HG03064 (cell line): ENCODE measurements around the gene CSMD2.

Experiments used
- ATAC-seq: cut with Tn5 transposase; IDR thresholded peaks from one replicate; pipeline ENCODE4 v1.9.1; 2021; ENCODE audit warnings: low read depth; ENCODE audit not compliant: unreplicated experiment

The CSMD2 gene

DNA sequence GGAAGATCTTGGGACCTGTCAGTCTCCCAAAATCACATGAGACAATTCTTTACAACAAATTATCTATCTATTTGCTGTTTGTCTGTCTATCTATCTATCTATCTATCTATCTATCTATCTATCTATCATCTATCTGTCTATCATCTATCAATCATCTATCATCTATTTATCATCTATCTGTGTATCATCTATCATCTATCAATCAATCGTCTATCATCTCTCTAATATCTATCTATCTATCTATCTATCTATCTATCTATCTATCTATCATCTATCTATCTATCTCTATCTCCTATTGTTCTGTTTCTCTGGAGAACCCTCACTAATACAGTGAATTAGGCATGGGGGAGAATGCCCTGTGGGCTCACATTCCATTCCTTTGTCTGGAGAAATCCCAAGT lies 374.5 kb downstream of the CSMD2 start:
- ATAC-seq, result no peak

DNA sequence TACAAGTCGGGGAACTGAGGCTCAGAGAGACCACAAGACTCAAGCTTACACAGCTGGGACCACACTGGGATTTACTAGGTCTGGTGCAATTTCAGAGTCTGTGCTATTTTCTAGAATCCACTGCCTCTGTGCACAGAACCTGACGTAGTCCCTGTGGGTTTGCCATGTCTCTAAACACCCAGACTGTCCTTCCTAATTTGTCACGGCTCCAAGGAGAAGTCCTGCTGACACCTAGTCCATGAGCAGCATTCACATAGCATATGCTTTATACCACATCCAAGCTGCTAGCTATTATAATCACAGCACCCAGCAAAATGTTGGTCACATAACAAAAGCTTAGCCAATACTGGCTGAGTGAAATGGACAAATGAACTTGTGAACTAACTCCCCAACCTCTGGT lies 380.2 kb downstream of the CSMD2 start:
- no peak for ATAC-seq

DNA sequence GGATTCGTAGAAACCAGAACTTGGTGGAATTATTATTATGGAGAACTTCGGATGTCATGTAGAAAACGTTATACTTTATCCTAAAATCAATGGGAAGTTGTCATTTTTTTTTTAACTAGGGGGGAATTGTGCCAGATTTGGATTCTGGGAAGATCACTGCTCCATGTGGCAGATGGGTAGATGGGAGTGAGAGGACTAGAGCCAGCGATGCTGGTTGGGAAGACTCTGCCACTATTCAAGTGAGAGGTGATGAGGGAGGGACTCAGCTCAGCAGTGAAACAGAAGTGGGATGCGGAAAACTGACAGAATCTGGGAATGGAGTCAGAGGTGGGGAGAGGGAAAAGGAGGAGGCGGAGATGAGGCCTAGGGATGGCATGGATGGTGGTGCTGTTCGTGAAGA lies 382.3 kb downstream of the CSMD2 start:
- no peak for ATAC-seq

DNA sequence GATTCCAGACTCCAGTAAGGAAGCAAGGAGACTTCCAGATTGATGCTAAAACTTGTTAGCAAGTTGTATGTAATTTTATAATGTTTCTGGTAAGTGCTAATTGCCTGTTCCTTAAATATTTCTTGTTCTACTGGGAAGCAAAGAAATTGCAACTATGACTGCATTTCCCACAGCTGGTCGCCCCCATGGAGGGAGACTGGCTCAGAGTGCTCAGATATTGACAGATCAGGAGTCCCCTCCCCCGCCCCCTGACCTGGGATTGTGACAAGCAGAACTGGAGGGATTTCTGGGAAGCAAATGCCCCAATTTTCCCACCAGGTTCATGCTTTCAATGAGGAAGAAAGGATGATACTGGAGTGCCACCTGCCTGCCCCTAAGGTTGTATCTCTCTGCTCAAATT lies 383.4 kb downstream of the CSMD2 start:
- ATAC-seq, result no peak

DNA sequence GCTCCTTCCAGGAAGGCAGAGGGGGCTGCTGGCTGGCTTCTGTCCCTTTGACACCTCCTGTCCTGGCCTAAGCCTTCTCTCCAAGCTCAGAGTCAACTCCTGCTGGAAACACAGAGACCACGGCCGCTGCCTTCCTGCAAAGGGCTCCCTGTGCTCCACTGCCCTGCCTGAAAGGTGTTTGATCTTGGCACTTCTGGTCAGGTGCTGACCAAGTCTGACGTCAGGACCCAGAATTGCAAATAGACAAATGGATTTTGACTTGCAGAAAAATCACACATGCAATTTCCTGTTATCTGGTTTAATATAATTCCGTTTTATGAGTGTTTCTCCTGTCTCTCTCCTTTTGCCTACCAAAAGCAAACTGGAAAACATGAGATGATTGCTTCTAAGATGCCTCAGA lies 387.7 kb downstream of the CSMD2 start:
- ATAC-seq, result no peak

DNA sequence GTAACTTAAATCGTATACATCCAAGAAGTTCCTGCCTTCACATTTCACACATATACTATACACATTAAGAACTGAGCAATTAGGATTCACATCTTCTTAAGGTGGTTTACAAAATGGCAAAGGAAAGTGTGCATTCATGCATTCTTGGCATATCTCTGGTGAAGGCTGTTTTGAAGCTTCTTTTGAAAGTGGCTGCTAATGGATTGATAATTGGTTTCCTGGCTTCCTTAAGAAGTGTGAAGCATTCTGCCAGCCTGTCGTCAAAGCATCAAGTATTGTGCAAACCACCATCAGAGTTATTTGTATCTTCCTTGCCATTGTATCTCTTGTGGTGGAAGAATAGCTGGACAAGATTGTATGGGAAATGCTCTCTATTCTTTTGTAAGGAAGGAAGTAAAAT lies 396.2 kb downstream of the CSMD2 start:
- ATAC-seq, result no peak

DNA sequence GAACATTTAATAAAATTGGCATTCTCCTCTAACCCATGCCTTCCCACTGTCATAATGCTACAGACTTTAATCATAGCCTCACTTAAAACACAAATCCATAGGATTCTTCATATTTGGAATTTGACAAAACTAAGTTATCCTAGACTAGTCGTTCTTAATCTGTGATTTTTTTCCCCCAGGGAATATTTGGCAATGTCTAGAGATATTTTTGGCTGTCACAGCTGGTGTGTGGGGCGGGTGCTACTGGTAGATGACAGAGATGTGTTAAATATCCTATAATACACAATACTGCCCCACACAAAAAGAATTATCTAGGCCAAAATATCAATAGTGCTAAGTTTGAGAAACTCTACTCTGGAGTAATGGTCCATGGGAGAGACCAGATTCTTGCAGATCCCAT lies 396.9 kb downstream of the CSMD2 start:
- ATAC-seq, result no peak

DNA sequence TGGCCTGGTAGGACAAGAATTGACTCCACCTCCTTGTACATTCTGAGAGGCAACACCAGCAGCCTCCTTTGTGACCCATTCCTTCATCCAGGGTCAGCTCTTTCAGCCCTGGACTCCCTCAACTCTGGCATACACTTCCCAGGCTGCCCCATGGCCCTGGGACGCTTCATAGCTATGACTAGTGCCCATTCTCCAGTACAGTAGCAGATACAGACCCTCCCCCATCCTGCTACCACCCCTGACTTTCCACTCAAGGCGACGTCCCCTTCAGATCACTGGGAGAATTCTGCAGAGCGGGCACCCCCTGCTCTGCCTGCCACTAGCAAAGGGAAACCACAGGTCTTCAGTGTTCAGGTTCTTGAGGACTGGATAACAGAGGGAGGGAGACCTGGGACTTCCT lies 400.9 kb downstream of the CSMD2 start:
- ATAC-seq, result no peak

DNA sequence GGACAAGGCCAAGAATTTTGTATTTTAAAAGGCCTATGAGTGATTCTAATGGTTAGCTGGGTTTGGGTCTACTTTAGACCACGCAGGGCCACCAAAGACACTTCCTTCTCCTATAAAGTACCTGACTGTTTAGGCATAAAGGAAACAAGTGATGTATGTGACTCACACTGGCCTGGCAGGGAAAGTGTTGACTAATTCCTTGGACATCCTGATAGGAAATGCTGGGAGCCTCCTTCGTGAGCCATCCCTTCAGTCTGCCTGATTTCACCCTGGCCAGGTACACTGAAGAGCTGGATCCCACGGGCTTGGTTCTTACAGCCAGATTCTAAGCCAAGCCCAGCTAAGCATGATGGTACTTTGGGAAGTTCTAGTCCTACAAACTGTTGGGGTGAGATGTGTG lies 401.6 kb downstream of the CSMD2 start:
- no peak for ATAC-seq

DNA sequence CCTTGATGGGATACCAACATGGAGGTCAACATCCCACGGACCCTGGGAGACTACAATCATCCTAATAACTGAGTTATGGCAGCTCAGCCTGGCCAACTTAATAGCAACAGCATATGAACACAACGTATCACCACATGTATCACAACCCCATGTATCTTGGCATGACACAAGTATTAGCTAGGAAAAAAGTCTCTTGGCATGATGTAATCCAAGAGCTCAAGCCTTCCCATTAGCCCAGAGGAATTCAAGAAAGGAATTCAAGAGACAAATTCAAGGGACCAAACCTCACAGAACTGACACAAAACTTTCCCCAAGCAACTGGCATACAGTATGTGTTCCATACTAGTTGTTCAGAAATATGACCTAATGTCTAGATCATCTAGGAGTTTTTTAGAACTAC lies 402.1 kb downstream of the CSMD2 start:
- no peak for ATAC-seq

DNA sequence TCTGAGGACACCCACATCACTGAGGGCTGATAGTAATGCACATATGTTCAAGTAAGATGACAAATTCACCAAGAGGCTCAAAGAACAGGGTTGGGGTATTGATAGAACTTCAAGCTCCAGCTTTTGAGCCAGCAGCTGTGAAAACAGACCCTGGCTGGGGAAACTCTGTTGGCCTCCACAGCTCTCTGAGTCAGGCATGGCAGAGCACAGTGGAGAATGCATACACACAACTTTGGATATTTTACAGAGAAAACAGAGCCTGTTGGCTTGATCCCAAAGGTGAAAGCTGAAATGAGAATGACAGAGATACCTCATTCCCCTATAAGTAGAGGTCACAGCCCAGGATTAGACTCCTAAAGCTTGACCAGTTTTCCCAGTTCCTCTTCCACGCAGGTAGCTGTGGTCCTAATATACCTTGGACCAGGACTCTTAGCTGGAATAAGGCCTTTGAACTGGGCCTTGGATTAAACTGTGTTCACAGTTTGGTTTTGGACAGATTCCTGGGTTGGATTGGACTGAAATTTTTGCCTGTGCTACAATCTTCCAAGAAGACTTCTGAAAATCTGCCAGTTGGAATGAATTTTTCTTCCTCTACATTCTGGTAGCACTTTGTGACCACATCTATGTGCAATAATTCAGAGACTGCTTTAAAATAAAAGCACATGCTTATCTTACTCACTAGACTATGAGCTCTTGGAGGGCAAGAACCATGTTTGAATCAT lies 402.8 kb downstream of the CSMD2 start:
- ATAC-seq, result no peak

DNA sequence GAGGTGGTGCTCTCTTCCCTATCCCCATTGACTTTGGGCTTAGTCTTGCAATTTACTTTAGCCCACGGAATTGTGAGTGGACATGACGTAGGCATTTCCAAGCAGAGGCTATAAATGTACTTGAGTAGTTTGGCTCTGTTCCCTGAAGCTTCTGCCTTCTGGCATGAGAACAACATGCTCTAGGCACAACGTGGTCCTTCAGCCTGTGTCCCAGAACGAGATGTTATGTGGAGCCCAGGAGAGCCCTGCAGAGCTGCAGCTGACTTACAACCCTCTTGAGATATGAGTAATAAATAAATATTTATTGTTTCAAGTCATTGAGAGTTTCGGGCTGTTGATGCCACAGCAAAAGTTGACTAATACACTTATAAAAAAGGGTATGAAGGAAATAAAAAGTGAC lies 406.3 kb downstream of the CSMD2 start:
- no peak for ATAC-seq

DNA sequence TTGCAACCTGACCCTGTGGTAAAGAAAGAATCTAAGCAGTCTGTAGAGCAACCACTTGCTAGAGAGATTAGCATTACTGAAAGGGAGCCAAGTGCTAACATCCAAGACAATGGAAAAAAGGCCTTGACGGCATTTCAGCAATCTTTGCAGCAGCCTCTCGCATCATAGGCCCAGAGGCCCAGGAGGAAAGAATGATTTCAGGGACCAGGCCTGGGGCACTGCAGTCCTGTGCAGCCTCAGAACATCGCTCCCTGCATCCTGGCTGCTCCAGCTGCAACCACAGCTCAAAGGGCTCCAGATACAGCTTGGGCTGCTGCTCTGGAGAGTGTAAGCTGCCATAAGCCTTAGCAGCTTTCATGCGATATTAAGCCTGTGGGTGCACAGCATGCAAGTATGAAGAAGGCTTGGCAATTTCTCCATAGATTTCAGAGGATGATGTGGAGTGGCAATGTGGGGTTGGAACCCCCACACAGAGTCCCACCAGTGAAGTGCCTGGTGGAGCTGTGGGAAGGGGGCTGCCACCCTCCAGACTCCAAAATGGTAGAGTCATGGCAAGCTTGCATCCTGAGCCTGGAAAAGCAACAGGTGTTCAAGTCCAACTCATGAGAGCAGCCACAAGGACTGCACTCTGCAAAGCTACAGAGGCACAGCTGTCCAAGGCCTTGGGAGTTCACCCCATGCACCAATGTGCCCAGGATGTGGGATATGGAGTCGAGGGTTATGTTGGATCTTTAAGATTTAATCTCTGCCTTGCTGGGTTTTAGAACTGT lies 411.8 kb downstream of the CSMD2 start:
- ATAC-seq, result no peak

DNA sequence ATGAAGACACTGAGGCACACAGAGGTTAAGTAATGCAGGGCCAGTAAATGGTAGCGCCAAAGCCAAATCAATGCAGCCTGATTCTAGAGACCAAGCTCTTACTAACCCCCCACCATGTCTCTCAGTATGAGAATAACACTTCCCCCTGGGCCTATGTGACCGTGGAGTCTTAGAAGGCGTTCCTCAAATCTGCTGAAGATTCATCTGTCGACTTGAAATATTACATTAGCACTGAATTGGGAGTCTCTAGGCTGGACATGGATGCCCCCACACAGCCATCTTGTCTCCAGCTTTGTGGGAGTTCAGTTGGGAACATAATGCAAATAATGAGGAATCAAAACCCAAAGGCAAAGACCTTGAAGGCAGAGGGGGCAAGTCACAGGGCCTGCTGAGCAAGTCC lies 419.1 kb downstream of the CSMD2 start:
- no peak for ATAC-seq

DNA sequence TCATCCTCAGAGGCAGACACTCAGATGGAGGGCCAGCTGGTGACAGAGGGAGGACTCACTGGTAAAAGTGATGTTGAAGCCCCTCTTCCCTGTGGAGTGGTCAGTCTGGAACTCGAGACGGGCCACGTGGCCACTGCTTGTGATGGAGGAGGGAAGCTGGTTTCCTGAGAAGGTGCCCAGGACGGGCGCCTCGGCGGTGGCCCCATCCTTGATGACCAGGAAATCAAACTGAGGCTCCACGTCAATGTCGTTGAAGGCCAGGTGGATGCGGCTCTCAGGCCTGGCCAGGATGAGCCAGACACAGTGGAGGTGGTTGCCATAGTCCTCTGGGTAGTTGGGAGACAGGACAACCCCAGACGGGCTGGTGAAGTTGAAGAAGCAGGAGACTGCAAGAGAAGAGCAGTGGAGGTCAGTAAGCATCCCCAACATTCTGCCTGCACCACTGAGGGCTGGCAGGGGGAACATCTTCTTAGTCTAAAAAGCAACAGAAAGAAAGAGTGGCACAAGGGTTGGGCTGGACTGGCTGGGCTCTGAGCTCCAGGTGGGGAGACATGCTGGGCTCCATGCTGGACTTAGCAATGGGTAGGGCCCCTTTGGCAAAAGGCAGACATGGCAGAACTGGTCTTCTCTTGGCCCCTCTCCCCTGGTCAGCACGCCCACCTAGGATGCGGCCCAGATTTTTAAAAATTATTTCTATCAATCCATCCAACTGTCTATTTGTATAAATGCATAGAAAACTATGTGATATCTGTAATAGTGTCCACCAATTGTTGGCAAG lies 421.6 kb downstream of the CSMD2 start:
- ATAC-seq, result no peak

DNA sequence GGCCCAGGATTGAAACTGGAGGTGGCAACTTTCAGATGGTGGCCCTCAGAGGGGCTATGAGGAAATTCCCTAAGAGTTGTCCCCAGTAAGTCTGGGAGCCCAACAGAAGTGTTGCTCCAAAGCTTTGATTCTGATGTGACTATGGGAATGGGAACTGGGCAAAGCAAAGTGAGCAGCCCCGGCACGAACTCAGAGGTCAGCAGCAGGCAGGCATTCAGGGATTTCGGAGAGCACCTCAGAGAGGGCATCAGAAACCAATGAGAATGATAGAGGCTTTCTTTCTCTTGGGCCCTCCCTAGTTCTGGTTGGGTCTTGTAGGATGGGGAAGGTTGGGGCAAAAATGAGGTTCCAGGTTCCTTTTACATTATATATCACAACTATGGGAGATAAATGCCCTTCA lies 422.4 kb downstream of the CSMD2 start:
- ATAC-seq, result no peak

DNA sequence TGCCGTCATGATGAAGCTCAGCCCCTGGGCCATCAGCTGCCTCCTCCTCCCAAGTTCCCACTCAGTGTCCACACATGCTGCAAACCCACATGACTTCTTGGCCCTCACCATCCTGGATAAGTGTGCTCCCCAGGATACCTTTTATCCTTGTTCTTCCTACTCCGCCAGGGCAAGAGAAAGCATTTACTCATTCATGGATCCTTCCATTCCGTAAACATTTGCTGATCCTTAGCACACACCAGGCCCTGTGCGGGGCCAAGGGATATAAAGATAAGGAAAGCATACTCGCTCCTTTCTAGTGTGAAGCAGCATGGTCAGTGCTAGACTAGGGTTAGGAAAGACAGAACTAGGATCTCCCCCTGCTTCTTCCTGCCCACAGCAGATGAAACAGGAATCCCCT lies 423.3 kb downstream of the CSMD2 start:
- no peak for ATAC-seq

DNA sequence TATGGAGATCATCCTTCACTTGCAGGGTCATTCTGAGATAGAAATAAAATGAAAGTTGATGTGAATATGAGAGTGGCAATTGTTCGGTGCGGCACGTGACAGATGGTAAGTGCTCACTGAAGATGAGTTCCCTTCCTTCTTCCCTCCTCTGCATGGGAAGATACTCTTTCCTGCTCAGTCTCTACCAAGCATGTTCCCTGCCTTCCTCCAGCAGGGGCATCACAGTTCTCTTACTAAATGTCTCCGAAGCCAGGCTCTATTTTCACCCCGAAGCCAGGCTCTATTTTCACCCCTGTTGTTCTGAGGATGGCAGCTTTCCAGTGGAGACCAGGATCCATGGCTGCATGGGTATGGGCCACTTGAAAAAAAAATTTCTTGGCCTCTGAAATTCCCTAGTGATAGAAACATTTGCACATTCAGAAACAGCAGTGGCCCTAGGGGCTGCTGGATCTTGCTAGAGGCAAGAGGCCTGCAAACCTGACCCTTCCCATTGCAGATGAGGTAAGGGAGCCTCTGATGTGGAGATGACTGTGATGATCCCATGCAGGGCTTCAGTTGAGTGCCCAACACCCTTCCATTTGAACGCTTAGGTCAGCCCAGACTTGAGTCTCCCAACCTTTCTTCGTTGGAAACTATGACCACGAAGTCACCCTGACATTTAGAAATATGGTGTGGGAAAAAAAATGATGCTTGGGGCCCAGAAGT lies 424.8 kb downstream of the CSMD2 start:
- ATAC-seq, result no peak

DNA sequence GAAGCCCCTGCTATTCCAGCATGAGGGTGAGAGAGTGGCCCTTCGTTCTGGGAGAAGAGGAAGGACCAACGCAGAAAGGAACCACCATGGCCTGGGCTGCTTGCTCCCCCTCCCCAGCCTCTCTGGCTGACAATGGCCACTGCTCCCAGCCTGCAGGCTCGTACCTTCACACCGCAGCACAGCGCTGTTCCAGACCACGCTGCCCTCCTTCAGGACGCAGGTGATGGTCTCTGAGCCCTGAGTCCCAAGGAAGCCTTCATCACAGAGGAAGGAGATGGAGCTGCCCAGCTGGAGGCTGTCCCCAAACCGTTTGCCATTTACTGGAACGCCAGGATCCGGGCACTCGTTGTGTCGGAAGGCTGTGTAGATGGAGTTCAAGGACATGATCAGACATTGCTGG lies 426.1 kb downstream of the CSMD2 start:
- no peak for ATAC-seq

DNA sequence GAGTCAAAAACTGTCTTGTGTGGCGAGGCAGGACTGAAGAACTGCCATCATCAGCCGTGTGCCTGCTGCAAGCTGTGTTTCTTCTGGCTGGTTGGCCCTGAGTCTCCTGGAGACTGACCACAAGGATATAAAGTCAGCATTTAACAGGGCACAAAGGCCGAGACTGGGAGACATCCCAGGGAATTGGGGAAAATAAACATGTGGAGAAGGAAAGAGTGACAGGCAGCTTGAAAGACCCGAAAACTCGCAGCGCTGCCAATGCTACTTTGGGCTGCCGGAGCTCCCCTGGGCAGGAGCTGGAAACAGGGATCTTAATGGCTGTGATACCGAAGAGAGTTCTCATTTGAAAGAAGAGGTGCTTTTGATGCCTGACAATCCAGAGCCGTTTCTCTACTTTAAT lies 426.5 kb downstream of the CSMD2 start:
- no peak for ATAC-seq

DNA sequence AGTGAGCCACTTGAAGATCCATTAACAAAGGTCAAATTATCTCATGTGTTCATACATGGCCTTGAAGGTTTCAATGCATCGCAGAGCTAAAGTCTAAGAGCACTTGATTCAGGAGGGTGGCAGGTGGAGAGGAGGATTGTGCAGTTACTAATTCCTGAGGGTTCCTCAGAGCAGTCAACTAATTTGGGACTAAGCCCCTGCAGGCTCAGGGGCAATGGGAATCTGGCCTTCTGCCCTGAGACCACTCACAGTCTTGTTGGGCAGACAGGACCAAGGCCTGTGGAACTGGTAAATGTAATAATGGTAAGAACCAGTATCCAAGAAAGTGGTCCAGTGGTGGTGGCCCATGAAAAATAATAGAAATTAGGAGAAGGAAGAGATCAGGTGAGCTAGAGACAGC lies 428.5 kb downstream of the CSMD2 start:
- ATAC-seq, result no peak
